ENCODE data around the gene YKT6.

DNA sequence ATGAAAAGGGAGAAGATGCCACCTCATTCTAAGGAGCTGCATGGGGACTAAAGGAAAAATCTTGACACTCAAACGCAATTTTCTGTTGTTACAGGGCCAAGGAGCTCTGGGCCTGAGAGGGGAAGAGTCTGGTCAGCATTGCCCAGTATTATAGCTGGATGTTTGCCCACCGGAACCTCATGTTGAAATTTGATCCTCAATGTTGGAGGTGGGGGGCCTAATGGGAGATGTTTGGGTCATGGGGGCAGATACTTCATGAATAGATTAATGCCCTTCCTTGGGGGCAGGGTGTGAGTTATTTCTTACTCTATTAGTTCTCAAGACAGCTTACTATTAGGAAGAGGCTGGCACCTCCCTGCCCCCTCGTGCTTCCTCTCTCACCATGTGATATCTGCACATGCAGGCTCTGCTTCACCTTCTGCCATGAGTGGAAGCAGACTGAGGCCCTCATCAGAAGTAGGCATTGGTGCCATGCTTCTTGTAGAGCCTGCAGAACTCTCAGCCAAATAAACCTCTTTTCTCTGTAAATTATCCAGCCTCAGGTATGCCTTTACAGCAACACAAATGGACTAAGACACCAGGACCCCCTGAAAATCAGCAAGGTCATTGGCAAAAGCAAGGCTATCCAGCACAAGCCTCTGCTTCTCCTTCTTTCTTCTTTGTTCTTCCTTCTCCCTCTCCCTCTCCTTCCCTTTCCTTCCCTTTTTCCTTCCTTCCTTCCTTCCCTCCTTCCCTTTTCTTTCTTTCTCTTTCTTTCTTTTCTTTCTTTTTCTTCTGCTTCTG lies 26.7 kb upstream of the YKT6 start:
- no peak for TF ChIP-seq CTCF (IDR thresholded peaks at IDR 0.05)
- no peak for TF ChIP-seq EP300 (IDR thresholded peaks at IDR 0.05)
- TF ChIP-seq POLR2A (IDR thresholded peaks at IDR 0.05), result no peak

Measured in tibial nerve (tissue), 4 donors.